Osteocyte (in vitro differentiated cells): ENCODE results near the gene PACS2. TPM values are rescaled to one million over a fixed set of nuclear protein-coding genes. Genes with fewer than 3 reads are reported as not detected.

Source experiments
- DNase-seq: peaks from one replicate; pipeline ENCODE4 v3.0.0; 2021; ENCODE audit warnings: mixed read lengths; ENCODE audit not compliant: unreplicated experiment; ENCODE audit errors: extremely low spot score
- H3K27ac Mint-ChIP-seq: one replicate; pipeline ENCODE4 v1.8.0; 2021; ENCODE audit warnings: mild to moderate bottlenecking, mixed read lengths; ENCODE audit not compliant: unreplicated experiment
- H3K27me3 Mint-ChIP-seq: one replicate; pipeline ENCODE4 v1.8.0; 2021; ENCODE audit warnings: mixed read lengths; ENCODE audit not compliant: unreplicated experiment
- H3K36me3 Mint-ChIP-seq: one replicate; pipeline ENCODE4 v1.8.0; 2021; ENCODE audit warnings: mixed read lengths; ENCODE audit not compliant: unreplicated experiment
- H3K4me1 Mint-ChIP-seq: one replicate; pipeline ENCODE4 v1.8.0; 2021; ENCODE audit warnings: mixed read lengths; ENCODE audit not compliant: unreplicated experiment
- H3K4me3 Mint-ChIP-seq: one replicate; pipeline ENCODE4 v1.8.0; 2021; ENCODE audit warnings: mild to moderate bottlenecking, moderate library complexity, mixed read lengths; ENCODE audit not compliant: unreplicated experiment
- H3K9me3 Mint-ChIP-seq: one replicate; pipeline ENCODE4 v1.8.0; 2021; ENCODE audit warnings: mixed read lengths; ENCODE audit not compliant: unreplicated experiment
- total RNA-seq: library from RNA; stranded (reverse); gene quantifications from 2 replicates; pipeline ENCODE4 v1.2.1, GENCODE V29; 2021
- TF ChIP-seq, protein P1 (sequence below): fragments of 200-600 bp; sonication (generic); IDR thresholded peaks from 2 replicates; pipeline ENCODE4 v1.5.0; 2021; ENCODE audit warnings: antibody characterized with exemption, mild to moderate bottlenecking, moderate library complexity

The PACS2 gene
- total RNA-seq, 1 donor from 2014 or later, result 115 TPM

DNA sequence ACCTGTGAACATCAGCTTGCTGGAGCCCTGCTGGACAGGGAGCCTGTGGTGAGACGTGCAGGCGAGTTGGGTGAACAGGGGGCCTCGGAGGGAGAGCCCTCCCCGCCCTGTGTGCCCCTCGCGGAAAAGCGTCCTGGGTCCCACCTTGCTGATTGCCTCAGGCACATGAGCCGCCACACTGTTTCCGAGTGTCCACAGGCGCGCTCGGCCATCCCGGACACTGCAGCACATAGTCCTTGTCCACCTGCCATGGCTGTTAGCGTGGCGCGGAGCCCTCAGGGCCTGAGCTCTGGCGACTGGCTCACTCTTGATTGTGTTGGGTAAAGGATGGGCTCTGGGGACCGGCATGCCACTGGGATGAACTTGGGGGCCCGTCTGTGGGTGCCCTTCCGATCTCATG lies 40.0 kb downstream of the PACS2 start:
- TF ChIP-seq, protein P1, sequence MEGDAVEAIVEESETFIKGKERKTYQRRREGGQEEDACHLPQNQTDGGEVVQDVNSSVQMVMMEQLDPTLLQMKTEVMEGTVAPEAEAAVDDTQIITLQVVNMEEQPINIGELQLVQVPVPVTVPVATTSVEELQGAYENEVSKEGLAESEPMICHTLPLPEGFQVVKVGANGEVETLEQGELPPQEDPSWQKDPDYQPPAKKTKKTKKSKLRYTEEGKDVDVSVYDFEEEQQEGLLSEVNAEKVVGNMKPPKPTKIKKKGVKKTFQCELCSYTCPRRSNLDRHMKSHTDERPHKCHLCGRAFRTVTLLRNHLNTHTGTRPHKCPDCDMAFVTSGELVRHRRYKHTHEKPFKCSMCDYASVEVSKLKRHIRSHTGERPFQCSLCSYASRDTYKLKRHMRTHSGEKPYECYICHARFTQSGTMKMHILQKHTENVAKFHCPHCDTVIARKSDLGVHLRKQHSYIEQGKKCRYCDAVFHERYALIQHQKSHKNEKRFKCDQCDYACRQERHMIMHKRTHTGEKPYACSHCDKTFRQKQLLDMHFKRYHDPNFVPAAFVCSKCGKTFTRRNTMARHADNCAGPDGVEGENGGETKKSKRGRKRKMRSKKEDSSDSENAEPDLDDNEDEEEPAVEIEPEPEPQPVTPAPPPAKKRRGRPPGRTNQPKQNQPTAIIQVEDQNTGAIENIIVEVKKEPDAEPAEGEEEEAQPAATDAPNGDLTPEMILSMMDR, result no peak
- Mint-ChIP-seq H3K36me3 (peaks cover 1% of the 10 kb centered on the region), H3K27ac (no peak overlapping the region), H3K27me3 (no peaks in the 10 kb centered on the region), H3K4me1 (peaks cover 2% of the 10 kb centered on the region), H3K9me3 (no peaks in the 10 kb centered on the region), H3K4me3 (no peak overlapping the region)
- DNase-seq, result no peak

DNA sequence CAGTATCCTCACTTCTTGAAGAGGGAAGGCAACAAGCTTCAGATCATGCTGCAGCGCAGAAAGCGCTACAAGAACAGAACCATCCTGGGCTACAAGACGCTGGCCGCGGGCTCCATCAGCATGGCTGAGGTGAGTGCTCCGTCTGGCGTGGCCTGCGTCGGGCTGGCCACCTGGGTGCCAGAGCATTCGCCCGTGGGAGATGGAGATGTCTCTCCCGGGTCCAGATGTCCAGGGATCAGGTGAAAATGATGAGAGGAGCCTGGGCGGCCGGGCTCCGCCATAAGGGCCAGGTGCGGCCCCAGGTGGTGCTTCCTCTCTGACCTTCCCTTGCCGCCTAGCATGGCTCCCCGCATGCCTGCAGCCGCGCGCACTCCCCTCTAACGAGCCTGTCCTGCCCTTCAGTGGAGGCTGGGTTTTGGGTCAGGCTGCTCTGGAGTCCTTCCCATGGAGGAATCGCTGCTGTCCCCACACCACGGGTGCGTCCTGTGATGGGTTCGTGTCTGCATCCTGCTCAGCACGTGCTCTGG lies 40.6 kb downstream of the PACS2 start:
- no peaks in the 10 kb centered on the region for H3K27me3 Mint-ChIP-seq
- TF ChIP-seq, protein P1, result no peak
- H3K4me3 Mint-ChIP-seq, result no peak overlapping the region
- H3K27ac Mint-ChIP-seq, result no peak overlapping the region
- no peaks in the 10 kb centered on the region for H3K9me3 Mint-ChIP-seq
- H3K4me1 Mint-ChIP-seq, result peaks cover 2% of the 10 kb centered on the region
- DNase-seq, result no peak
- no peaks in the 10 kb centered on the region for H3K36me3 Mint-ChIP-seq

DNA sequence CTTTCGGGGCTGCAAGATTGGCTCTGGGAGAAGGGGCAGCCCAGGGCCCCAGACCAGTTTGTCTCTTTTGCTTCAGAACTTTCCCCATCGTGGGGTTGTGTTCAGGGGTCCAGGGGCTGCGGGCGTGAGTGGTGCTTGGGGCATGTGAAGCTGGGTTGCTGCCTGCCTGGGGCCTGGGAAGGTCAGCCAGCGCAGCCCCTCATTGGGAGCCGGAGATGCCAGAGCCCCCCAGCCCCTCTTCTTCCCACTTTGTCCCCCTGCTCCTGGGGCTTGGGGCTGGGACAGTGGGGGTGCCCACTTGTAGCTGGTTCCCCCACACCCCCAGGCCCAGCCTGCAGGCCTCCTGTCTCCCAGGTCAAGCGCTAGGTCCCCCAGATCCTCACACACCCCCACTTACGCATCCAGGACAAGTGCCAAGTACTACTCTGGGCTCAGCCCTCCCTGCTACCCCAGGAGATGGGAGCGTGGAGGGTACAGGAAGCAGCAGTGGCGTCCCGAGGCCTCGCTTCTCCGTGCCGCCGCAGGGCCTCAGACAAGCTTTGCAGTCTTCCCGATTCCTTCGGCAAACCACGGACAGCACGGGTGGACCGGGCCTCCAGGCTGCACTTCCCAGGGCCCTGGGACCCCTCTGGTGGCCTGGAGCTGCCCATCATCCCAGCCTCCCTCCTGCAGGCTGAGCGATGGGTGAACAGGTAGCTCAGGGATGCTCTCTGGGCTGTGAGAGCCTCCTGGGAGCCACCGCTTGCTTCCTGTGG lies 41.5 kb downstream of the PACS2 start:
- Mint-ChIP-seq H3K9me3 (no peaks in the 10 kb centered on the region), H3K27me3 (no peaks in the 10 kb centered on the region), H3K4me3 (no peak overlapping the region), H3K27ac (no peak overlapping the region), H3K36me3 (peaks cover 5% of the 10 kb centered on the region), H3K4me1 (peaks cover 2% of the 10 kb centered on the region)
- DNase-seq, result no peak
- TF ChIP-seq, protein P1, result no peak

DNA sequence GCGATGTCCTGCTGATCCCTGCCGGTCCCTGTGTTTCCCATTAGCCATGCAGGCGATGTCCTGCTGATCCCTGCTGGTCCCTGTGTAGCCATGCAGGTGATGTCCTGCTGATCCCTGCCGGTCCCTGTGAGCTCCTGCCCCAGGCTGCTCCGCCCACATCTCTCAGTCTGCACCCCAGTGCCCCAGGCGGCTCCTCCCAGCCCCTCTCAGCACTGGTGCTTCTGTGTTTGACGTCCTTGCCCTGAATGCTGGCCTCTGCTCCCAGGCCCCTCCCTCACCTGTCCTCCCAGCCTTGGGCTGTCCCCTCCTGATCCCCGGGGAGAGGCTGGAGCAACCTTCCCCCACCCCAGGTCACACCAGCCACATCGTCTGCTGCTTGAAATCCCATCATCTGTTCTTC lies 42.4 kb downstream of the PACS2 start:
- no peak for DNase-seq
- Mint-ChIP-seq H3K27ac (no peak overlapping the region), H3K27me3 (no peaks in the 10 kb centered on the region), H3K36me3 (peaks cover 6% of the 10 kb centered on the region), H3K4me1 (peaks cover 2% of the 10 kb centered on the region), H3K4me3 (no peak overlapping the region), H3K9me3 (no peaks in the 10 kb centered on the region)
- TF ChIP-seq, protein P1, result no peak

DNA sequence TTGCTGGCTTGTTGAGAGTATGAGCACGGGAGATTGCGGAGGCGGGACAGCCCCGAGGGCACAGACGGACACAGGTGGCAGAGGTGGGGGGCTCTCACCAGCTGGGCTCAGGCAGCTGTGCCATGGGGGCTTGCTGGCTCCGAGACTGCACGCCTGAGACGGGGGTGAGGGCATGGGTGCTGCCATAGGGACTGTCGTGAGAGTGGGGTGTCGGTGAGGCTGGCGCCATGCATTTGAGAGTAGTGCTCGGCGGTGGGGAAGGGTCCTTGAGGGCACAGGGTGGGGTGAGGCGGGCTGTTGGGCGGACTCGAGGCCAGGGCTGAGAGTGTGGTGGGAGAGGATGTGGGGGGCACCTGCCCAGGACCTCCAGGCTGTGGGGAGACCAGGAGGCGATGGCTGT lies 43.1 kb downstream of the PACS2 start:
- TF ChIP-seq, protein P1, result no peak
- H3K4me1 Mint-ChIP-seq, result no peaks in the 10 kb centered on the region
- H3K9me3 Mint-ChIP-seq, result no peaks in the 10 kb centered on the region
- H3K27me3 Mint-ChIP-seq, result no peaks in the 10 kb centered on the region
- peaks cover 6% of the 10 kb centered on the region for H3K36me3 Mint-ChIP-seq
- H3K4me3 Mint-ChIP-seq, result no peak overlapping the region
- DNase-seq, result no peak
- H3K27ac Mint-ChIP-seq, result no peak overlapping the region
